ENCODE results near the gene NFKBIL1.

NFKBIL1 gene

DNA sequence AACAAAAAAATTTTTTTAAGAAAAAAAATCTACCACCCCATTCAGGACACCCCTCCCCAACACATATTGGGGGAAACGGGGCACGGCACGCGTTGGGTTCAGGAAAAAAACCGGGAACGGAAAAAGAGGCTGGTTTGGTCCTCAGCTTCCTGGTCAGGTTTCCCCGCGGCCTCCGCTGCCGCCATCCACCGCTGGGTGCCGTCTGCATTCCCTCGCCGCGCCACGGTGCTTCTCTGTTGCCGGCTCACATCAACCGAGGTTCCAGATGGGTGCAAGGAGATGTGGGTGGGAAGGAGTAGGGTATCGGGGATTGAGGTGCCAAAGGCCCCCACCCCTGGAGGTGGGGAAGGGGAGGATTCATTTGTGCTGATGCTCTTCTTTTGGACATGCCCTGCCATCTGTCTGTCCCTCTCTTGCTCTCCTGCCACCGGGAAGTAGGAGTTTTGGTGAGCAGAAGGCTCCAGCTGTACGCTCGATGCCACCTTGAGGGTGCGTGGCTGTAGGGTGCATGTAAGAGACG is 12.8 kb upstream of the NFKBIL1 start:
- DNase-seq (ENCODE audit: low read depth) = no peak

DNA sequence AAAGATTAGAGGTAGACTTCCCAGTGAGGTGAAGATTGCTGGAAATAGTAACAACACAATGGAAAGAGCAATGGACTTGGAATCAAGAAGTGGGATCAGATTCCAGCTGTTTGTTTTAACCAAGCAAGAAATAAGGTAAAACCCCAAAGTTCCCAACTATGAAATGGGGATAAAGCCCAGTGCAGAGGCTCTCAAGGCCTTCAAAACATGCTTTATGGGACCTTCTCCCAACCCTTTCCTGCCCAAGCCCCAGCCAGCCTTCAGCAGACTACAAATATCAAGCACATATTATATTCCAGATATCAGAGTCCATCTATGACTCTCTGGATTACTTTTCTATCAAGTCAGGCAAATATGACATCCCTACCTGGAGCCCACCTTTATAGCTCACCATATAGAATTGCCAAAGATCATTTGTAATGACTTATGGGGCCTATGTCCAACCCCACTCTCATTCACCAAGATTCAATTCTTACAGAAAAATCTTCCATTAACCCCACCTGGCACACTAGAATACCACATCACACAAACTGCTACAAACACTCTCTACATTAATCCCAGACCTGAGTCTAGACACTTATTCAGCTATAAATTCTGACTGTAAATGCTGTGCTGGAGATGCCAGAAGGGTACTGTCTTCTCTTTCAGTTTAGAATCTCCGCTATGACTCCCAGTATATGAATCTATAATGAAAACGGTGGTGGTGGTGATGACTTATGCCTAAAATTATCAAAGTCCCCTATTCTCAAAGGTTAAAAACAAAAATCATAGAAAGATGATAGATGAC is 11.7 kb upstream of the NFKBIL1 start:
- DNase-seq (ENCODE audit: low read depth) = no peak

GRCh38 chr6:31538805-31539400 is 8.5 kb upstream of the NFKBIL1 start:
- no peak for DNase-seq (ENCODE audit: low read depth)

DNA sequence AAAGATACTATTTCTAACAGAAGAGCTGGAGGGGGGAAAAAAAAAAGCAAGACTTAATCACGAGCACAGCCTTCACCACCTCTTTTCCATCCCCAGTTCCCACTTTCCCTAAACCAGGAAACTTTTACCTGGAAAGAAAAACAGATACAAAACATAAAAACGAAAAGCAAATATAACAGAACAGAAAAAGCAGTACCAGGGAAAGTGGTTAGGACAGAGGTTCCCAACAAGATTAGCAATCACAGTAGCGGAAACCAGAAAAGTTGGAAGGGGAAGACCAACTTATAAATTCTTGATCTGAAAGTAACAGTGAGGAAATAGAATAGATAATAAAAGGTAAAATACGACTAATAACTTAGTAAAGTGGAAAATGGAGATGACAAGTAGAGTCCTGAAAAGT is 6.8 kb upstream of the NFKBIL1 start:
- no peak for DNase-seq (ENCODE audit: low read depth)

DNA sequence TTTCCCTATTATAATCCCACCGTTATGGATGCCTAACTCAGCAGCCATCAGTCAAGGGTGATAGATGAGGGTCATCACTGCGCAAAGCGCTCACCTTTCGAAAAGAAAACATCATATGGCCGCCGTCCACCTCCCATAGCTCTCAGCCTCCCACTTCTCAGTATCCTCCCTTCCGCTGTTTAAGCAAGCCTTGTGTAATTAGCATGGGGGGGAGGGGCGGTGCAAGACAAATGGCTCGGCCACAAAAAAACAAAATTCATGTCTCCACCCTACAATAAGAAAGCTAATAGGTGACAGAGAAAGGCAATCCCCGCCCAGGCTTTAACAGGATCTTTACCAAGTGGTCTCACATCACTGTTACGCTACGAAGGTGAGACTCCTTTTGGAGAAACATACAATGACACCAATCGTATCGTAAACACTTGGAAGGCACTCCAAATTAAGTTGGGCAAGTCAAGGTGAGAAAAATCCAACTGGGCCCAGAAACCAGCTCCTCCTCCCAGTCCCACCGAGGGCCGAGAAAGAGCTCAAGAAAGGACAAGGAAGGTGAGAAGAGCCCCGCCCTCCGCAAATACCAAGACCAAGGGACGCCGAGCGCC is 6.2 kb upstream of the NFKBIL1 start:
- DNase-seq (ENCODE audit: low read depth) = peak; percentile 74

- peak; percentile 92 for DNase-seq (ENCODE audit: low read depth)
Observed at GRCh38 chr6:31541658-31542521, 5.5 kb upstream of the NFKBIL1 start, which contains the start of gene DDX39B. DDX39B (minus strand) TSS chr6:31542003; CDS start chr6:31540532, 1,471 bp downstream.

DNA sequence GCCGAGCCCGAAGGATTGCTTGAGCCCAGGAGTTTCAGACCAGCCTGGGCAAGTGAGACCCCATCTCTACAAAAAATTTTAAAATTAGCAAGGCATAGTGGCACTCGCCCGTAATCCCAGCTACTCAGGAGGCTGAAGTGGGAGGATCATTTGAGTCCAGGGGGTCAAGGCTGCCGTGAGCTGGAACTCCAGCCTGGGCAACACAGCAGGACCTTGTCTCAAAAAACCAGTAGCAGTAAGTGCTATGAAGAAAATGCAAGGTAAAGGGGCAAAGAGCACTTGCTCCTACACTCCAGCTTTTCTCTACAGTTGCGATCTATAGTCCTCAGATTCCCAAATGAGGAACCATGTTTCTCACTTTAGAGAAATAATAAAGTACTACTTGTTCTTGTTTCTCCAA is 3.8 kb upstream of the NFKBIL1 start:
- DNase-seq (ENCODE audit: low read depth) = no peak

DNA sequence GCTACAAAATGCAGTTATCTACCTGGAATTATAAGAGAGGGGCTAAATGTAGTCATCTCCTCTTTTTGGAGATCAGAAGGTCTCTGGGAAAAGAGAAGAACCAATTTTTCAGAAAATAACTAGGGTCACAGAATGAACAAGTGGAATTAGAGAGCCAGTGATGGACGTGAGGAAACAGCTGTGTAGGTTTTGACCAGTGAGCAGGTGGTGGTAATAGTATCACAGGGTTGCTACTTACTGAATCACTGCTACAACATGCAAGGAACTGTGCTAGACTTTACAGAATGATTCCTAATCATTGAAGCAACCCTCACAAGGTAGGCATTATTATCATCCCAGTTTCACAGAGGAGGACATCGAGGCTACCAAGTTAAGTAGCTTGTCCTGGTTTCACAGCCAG is 2.7 kb upstream of the NFKBIL1 start:
- no peak for DNase-seq (ENCODE audit: low read depth)

- no peak for DNase-seq (ENCODE audit: low read depth)
Observed at GRCh38 chr6:31545291-31545690, 2.1 kb upstream of the NFKBIL1 start.

- DNase-seq (ENCODE audit: low read depth) = peak; percentile 76
Observed at GRCh38 chr6:31546339-31546957, 960 bp upstream of the NFKBIL1 start, which contains the start of gene ATP6V1G2. ATP6V1G2 (minus strand) TSS chr6:31546608; CDS start chr6:31546559, 49 bp downstream.

- DNase-seq (ENCODE audit: low read depth) = no peak
Observed at GRCh38 chr6:31547727-31548543, 527 bp downstream of the NFKBIL1 start.

- no peak for DNase-seq (ENCODE audit: low read depth)
Observed at GRCh38 chr6:31548544-31548873, 1.1 kb downstream of the NFKBIL1 start.

- peak; percentile 60 for DNase-seq (ENCODE audit: low read depth)
Observed at GRCh38 chr6:31551371-31551770, 4.0 kb downstream of the NFKBIL1 start.

DNA sequence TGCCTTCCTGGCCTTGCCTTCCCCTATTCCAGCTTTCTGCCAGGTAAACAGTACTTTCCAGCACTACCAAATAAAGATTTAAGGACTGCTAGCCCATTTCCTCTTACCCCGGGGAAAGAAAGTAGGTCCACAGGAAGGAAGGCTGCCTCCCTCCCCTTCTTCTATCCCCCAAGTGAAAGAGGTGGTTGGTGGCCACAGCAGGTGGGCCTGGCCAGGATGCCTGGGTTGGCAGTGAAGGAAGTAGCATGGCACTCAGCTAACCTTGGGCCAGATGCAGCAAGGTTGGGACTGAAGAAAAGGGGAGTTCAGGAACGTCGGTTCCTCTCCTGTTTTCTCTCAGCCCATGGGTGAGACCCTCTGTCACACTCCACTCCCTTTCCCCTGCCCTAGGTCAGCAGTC is 8.9 kb downstream of the NFKBIL1 start:
- no peak for DNase-seq (ENCODE audit: low read depth)

- DNase-seq (ENCODE audit: low read depth) = no peak
Observed at GRCh38 chr6:31557443-31558317, 10.3 kb downstream of the NFKBIL1 start.

GRCh38 chr6:31558318-31558625 is 10.9 kb downstream of the NFKBIL1 start:
- no peak for DNase-seq (ENCODE audit: low read depth)

DNA sequence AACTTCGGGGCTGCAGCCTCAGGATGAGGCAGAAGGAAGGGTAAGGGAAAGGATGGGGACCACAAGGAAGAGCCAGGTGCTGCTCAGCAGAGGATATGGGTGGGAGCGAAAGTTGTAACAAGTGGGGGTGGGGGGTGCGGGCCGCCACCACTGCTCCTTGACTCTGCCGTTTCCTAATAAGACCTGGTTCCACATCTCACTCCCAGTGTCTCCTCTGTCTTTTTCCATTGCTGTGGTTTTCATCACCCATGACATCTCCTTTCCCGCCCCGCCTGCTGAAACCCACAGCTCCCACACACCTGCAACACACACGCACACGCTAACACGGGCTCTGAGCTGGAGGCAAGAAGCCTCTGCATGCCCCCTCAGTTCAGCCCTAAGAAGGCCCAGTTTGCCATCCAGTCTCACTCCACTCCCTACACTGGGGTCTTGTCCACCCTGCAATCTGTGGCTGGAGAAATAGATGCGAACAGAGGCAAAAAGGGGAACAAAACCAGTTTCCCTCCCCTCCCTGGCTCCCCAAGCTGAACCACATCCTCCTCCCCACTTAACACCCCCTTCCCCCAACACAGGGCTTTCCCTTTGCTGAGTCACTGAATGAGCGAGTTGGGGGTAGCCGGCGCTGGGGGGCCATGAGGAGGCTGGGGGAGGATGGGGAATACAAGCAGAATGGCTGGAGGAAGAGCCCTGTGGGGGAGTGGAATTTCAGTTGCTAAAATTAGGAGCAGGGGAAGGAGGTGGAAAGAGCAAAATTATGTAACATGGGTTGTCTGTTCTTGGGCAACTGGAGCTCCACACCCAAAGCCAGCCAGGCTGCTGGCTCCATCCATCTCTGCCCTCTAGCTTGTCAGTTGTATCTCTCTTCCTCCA is 11.5 kb downstream of the NFKBIL1 start:
- peak; percentile 57 for DNase-seq (ENCODE audit: low read depth)

GRCh38 chr6:31559606-31559957 is 12.2 kb downstream of the NFKBIL1 start:
- no peak for DNase-seq (ENCODE audit: low read depth)
